PC-3 (cell line): ENCODE results near the gene RNF208. TPM values are rescaled to one million over a fixed set of nuclear protein-coding genes. Genes with fewer than 3 reads are reported as not detected.

Source experiments
- ATAC-seq: fragments of 200-7000 bp; cut with Tn5 transposase; 2 replicates; pipeline ENCODE4 v1.9.1; 2020; ENCODE audit warnings: mild to moderate bottlenecking, moderate library complexity
- BruUV-seq: library from RNA; stranded (reverse); fragments of 400-500 nt; replicated peaks from 2 replicates; lab custom pipeline; 2021; lab: Mats Ljungman, UMichigan
- CTCF ChIA-PET: fragments of 300-600 bp; sonication (Branson Sonifier 250); formaldehyde crosslinking; loops from one replicate; lab custom pipeline; 2022; ENCODE audit warnings: antibody characterized with exemption; lab: Charles Lee
- POLR2A ChIA-PET: fragments of 300-600 bp; sonication (Branson Sonifier 250); formaldehyde crosslinking; loops from one replicate; lab custom pipeline; 2022; ENCODE audit warnings: antibody characterized with exemption; ENCODE audit not compliant: unreplicated experiment; lab: Charles Lee
- DNase-seq: peaks from one replicate; pipeline ENCODE4 v3.0.0-alpha.2; 2015
- H2AFZ ChIP-seq: fragments of 300-600 bp; sonication (generic); 2 replicates; pipeline ENCODE4 v1.6.0; 2016; ENCODE audit warnings: antibody characterized with exemption, low read length
- H3F3A ChIP-seq: fragments of 300-600 bp; sonication (generic); one replicate; pipeline ENCODE4 v1.6.0; 2017; ENCODE audit warnings: antibody characterized with exemption, low read length, control low read depth, mild to moderate bottlenecking; ENCODE audit not compliant: unreplicated experiment
- H3K27ac ChIP-seq: fragments of 300-600 bp; sonication (generic); 2 replicates; pipeline ENCODE4 v1.5.1; 2016; ENCODE audit warnings: mild to moderate bottlenecking, low read length
- H3K27me3 ChIP-seq: fragments of 300-600 bp; sonication (generic); 2 replicates; pipeline ENCODE4 v1.6.1; 2016; ENCODE audit warnings: low read length, mixed read lengths
- H3K36me3 ChIP-seq: fragments of 300-600 bp; sonication (generic); 2 replicates; pipeline ENCODE4 v1.6.1; 2016; ENCODE audit warnings: low read depth, mixed run types, low read length, mixed read lengths
- H3K4me1 ChIP-seq: fragments of 300-600 bp; sonication (generic); 2 replicates; pipeline ENCODE4 v1.5.1; 2016; ENCODE audit warnings: low read length; ENCODE audit not compliant: insufficient read depth
- H3K4me2 ChIP-seq: fragments of 300-600 bp; sonication (generic); 2 replicates; pipeline ENCODE4 v1.6.0; 2016; ENCODE audit warnings: low read length
- H3K4me3 ChIP-seq: fragments of 300-600 bp; sonication (generic); 2 replicates; pipeline ENCODE4 v1.5.1; 2016; ENCODE audit warnings: mild to moderate bottlenecking, low read length, mixed read lengths
- H3K79me2 ChIP-seq: fragments of 300-600 bp; sonication (generic); 2 replicates; pipeline ENCODE4 v1.6.1; 2017; ENCODE audit warnings: low read length, mixed read lengths
- H3K9ac ChIP-seq: fragments of 300-600 bp; sonication (generic); 2 replicates; pipeline ENCODE4 v1.6.0; 2016; ENCODE audit warnings: mild to moderate bottlenecking, low read length
- H3K9me2 ChIP-seq: fragments of 300-600 bp; sonication (generic); replicated peaks from 2 replicates; pipeline ENCODE4 v1.6.1; 2016; ENCODE audit warnings: mixed run types, low read length, mixed read lengths
- H3K9me3 ChIP-seq: fragments of 300-600 bp; sonication (generic); 2 replicates; pipeline ENCODE4 v1.6.1; 2016; ENCODE audit warnings: low read length, mixed read lengths
- H4K20me1 ChIP-seq: fragments of 300-600 bp; sonication (generic); 2 replicates; pipeline ENCODE4 v1.6.1; 2016; ENCODE audit warnings: low read length, mixed read lengths
- EZH2 ChIP-seq: fragments of 300-600 bp; sonication (generic); IDR thresholded peaks from one replicate; pipeline ENCODE4 v1.6.1; 2017; ENCODE audit warnings: antibody characterized with exemption, mild to moderate bottlenecking, low read length; ENCODE audit not compliant: unreplicated experiment
- EZH2phosphoT487 ChIP-seq: fragments of 300-600 bp; sonication (generic); IDR thresholded peaks from 2 replicates; pipeline ENCODE4 v1.6.1; 2018; ENCODE audit warnings: mild to moderate bottlenecking, antibody characterized with exemption, low read length, borderline replicate concordance
- intact Hi-C: fragments of 100-400 bp; cut with micrococcal nuclease; formaldehyde crosslinking; loops from 2 replicates; pipeline ENCODE4 v1.9.0; 2023
- total RNA-seq: library from RNA; depleted of rRNA; stranded (reverse); fragments of >200 nt; gene quantifications from 2 replicates; pipeline ENCODE4 v1.2.3, GENCODE V29; 2014
- TF ChIP-seq, protein P1 (sequence below): fragments of 300-600 bp; sonication (generic); conservative IDR thresholded peaks from 2 replicates; pipeline ENCODE4 v1.5.1; 2017; ENCODE audit warnings: antibody characterized with exemption, low read depth, mild to moderate bottlenecking, low read length

The RNF208 gene
- total RNA-seq, 1 experiment from 2014 or later, result 1.7 TPM

DNA sequence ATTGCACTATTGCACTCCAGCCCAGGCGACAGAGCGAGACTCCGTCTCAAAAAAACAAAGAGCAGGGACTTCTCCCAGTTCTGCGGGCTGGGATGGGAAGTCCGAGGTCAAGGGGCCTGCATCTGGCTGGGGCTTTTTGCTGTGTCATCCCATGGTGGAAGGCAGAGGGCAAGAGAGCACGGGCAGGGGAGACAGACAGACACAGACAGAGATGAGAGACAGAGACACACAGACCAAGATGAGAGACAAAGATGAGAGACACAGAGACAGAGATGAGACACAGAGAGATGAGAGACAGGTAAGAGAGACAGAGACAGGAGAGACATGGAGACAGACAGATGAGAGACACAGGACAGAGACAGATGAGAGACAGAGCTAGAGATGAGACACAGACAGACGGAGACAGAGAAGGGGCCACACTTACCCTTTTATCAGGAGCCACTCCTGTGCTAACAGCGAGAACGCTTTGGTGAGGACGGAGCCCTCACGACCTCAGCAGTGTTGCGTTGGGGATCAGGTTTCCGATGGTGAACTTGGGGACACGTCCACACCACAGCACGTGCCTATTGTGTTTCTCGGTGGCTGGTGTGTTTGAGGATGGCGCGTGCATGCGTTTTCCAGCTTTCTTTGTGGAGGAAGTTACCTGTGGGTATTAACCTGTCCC, 46.6 kb upstream of the RNF208 start:
- ChIA-PET CTCF (no interaction called here), POLR2A (no interaction called here)
- Histone ChIP-seq H3K27me3 (no peaks in the 10 kb centered on the region), H3K27ac (no peak overlapping the region), H2AFZ (no peak overlapping the region), H3K4me1 (no peaks in the 10 kb centered on the region), H3K4me3 (no peak overlapping the region), H3K9me3 (no peaks in the 10 kb centered on the region), H3K36me3 (0 out of 2 replicates have a peak, but pooled peaks cover 6% of the 10 kb centered on the region), H4K20me1 (no peaks in the 10 kb centered on the region), H3K9ac (no peak overlapping the region), H3K79me2 (no peaks in the 10 kb centered on the region), H3K9me2 (no peaks in the 10 kb centered on the region), H3K4me2 (no peak overlapping the region), H3F3A (no peaks in the 10 kb centered on the region)
- ATAC-seq, result no peak
- TF ChIP-seq, protein P1, sequence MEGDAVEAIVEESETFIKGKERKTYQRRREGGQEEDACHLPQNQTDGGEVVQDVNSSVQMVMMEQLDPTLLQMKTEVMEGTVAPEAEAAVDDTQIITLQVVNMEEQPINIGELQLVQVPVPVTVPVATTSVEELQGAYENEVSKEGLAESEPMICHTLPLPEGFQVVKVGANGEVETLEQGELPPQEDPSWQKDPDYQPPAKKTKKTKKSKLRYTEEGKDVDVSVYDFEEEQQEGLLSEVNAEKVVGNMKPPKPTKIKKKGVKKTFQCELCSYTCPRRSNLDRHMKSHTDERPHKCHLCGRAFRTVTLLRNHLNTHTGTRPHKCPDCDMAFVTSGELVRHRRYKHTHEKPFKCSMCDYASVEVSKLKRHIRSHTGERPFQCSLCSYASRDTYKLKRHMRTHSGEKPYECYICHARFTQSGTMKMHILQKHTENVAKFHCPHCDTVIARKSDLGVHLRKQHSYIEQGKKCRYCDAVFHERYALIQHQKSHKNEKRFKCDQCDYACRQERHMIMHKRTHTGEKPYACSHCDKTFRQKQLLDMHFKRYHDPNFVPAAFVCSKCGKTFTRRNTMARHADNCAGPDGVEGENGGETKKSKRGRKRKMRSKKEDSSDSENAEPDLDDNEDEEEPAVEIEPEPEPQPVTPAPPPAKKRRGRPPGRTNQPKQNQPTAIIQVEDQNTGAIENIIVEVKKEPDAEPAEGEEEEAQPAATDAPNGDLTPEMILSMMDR, result no peak
- TF ChIP-seq EZH2 (no peak), EZH2phosphoT487 (no peak)
- DNase-seq, result no peak
- no TSS peak for BruUV-seq
- intact Hi-C loops, result no loop called here

DNA sequence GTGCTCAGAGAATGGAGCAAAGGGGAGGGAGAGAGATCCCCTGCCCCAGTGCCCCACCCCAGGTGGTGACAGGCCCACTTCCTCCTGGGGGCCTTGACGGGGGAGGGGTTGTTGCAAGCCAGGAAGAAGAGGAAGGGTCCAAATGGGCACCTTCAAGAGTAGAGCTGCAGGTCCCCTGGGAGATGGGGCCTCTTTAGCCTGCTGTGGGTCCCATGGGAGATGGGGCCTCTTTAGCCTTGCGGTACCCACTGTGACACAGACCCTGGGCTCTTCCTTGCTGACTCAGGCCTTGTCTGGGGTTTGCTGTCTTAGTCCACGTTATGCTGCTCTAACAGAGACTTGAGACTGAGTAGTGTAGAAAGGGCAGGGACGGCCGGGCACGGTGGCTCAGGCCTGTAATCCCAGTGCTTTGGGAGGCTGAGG, 45.9 kb upstream of the RNF208 start:
- Histone ChIP-seq H3K4me2 (no peak overlapping the region), H4K20me1 (no peaks in the 10 kb centered on the region), H3K9me2 (no peaks in the 10 kb centered on the region), H3K4me1 (no peaks in the 10 kb centered on the region), H3K79me2 (no peaks in the 10 kb centered on the region), H2AFZ (no peak overlapping the region), H3F3A (no peaks in the 10 kb centered on the region), H3K36me3 (0 out of 2 replicates have a peak, but pooled peaks cover 6% of the 10 kb centered on the region), H3K4me3 (no peak overlapping the region), H3K9ac (no peak overlapping the region), H3K27ac (no peak overlapping the region), H3K27me3 (no peaks in the 10 kb centered on the region), H3K9me3 (no peaks in the 10 kb centered on the region)
- ChIA-PET CTCF (no interaction called here), POLR2A (no interaction called here)
- TF ChIP-seq, protein P1, result no peak
- TF ChIP-seq EZH2 (no peak), EZH2phosphoT487 (no peak)
- no TSS peak for BruUV-seq
- ATAC-seq, result no peak
- intact Hi-C loops, result no loop called here
- DNase-seq, result no peak
